Neural progenitor cell (in vitro differentiated cells): ENCODE results near the gene PLIN4.

Source experiments
- EZH2phosphoT487 ChIP-seq: fragments of 200-600 bp; sonication (generic); IDR thresholded peaks from 2 replicates; pipeline ENCODE4 v1.6.1; 2017; ENCODE audit warnings: antibody characterized with exemption
- TF ChIP-seq, protein P1 (sequence below): fragments of 200-600 bp; sonication (generic); IDR thresholded peaks from 2 replicates; pipeline ENCODE4 v1.5.1; 2017; ENCODE audit warnings: antibody characterized with exemption, mild to moderate bottlenecking

DNA sequence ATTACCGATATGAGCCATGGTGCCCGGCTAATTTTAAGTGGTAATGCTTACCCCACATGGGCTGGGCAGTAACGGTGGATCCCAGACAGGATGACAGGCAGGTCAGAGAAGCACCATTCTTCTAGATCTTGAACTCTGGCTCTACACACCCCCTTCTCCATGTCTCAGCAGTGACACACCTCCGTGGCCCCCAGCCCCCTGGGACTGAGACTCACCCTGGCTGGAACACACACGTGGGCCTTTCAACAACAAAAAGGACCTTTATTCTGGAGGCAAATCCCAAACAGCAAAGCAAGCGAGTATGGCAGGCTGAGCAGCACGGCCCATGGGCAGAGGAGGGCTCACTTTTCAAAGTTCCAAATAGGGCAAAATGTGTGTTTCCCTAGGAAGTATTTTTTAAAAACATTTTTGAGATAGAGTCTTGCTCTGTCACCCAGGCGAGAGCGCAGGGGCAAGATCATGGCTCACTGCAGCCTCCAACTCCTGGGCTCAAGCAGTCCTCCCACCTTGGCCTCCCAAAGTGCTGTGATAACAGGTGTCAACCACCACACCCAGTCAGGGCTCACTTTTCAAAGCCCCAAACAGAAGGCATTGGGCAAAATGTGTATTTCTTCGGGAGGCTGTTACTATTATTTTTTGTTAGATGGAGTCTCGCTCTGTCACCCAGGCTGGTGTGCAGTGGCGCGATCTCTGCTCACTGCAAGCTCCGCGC is 4.2 kb upstream of the PLIN4 start:
- TF ChIP-seq, protein P1, sequence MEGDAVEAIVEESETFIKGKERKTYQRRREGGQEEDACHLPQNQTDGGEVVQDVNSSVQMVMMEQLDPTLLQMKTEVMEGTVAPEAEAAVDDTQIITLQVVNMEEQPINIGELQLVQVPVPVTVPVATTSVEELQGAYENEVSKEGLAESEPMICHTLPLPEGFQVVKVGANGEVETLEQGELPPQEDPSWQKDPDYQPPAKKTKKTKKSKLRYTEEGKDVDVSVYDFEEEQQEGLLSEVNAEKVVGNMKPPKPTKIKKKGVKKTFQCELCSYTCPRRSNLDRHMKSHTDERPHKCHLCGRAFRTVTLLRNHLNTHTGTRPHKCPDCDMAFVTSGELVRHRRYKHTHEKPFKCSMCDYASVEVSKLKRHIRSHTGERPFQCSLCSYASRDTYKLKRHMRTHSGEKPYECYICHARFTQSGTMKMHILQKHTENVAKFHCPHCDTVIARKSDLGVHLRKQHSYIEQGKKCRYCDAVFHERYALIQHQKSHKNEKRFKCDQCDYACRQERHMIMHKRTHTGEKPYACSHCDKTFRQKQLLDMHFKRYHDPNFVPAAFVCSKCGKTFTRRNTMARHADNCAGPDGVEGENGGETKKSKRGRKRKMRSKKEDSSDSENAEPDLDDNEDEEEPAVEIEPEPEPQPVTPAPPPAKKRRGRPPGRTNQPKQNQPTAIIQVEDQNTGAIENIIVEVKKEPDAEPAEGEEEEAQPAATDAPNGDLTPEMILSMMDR, result no peak
- no peak for TF ChIP-seq EZH2phosphoT487
